AG10803 (cell line): Measurements from ENCODE around the gene SUMF2.
A peak's percentile ranks its signal among the peaks of the same experiment; 100 is the strongest.
"Not testable (repeated sequence)": the region's sequence is repeated elsewhere in the genome, so short reads cannot be mapped to it uniquely, and the experiment has no call there.

Experiments used
- DNase-seq: peaks from one replicate; pipeline ENCODE4 v3.0.0; 2010; ENCODE audit warnings: low read depth
- H3K4me3 ChIP-seq: 2 replicates; pipeline ENCODE4 v1.5.1; 2011; ENCODE audit warnings: mild to moderate bottlenecking, low read length, control low read depth
- TF ChIP-seq, protein P1 (sequence below): conservative IDR thresholded peaks from 2 replicates; pipeline ENCODE4 v1.5.1; 2011; ENCODE audit warnings: mild to moderate bottlenecking, low read length, control low read depth, inconsistent platforms

Gene SUMF2

DNA sequence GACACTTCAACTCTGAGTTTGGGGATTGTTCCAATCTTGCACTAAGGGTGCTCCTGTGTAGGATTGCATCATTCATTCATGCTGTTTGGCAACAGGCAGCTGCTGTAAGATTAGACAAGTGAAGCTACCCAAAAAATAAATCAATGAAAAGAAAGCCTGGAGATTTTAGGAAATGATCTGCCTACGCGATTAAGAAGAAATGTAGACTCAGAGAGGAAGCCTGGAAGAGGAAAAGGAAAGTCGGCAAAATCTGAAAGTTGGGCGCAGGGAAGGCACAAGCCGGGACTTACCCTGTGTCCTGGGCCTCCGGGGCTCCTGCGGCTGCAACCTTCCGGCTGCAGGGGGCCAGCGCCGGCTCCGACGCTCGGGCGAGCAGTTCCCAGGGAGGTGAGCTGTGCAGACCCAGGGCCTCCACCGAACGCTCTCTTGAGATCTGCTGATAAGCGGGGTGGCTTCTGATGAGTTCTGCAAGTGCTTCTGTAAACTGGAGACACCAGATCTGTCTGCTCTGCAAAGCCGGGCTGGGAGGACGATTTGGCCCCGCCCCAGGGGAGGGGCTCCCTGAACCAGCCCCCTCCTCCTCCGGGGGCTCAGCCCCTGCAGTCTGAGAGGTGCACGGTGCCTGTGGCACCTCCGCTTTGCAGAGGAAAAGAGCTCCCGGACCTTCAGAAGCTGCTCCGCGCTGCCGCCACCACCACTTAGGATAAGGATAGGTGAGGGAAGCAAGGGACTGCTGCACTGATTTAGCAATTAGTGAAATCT, 30.2 kb upstream of the SUMF2 start:
- peak overlapping the region; percentile 79 for H3K4me3 ChIP-seq
- TF ChIP-seq, protein P1, sequence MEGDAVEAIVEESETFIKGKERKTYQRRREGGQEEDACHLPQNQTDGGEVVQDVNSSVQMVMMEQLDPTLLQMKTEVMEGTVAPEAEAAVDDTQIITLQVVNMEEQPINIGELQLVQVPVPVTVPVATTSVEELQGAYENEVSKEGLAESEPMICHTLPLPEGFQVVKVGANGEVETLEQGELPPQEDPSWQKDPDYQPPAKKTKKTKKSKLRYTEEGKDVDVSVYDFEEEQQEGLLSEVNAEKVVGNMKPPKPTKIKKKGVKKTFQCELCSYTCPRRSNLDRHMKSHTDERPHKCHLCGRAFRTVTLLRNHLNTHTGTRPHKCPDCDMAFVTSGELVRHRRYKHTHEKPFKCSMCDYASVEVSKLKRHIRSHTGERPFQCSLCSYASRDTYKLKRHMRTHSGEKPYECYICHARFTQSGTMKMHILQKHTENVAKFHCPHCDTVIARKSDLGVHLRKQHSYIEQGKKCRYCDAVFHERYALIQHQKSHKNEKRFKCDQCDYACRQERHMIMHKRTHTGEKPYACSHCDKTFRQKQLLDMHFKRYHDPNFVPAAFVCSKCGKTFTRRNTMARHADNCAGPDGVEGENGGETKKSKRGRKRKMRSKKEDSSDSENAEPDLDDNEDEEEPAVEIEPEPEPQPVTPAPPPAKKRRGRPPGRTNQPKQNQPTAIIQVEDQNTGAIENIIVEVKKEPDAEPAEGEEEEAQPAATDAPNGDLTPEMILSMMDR, result peak; percentile 45
- DNase-seq, result peak; percentile 70

DNA sequence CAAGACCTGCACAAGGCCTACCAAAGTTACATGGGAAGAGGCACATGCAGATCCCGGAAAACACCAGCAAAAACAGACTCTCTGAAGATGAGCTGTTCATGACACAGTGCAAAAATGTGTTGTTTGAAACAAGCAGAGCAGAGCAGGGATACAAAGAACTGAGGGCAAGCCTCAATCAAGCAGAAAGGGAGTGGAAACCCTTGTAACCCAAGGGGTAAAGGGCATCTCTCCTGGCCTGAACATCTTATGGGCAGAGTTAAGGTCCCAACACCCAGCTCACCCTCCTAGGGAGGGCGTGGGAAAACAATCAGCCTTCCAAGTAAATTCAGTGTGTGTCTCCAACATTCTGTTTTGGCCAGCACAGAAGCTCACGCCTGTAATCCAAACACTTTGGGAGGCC, 23.4 kb upstream of the SUMF2 start:
- no peak for DNase-seq
- TF ChIP-seq, protein P1, result no peak

DNA sequence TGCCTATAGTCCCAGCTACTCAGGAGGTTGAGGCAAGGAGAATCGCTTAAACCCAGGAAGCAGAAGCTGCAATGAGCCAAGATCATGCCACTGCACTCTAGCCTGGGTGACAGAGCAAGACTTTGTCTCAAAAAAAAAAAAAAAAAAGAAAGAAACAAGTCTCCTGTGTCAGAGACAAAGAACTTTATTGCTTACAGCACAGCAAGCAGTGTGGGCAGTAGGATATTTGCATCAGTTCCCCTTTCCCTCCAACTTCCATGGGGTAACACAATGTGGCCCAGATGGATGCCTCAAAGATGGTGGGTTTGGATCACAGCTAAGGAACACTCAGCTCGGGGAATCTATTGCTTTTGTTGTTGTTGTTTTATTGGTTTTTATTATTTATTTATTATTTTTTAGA, 18.3 kb upstream of the SUMF2 start:
- DNase-seq, H3K4me3 ChIP-seq: not testable (repeated sequence)

More for the DNA sequence above, 23.4 kb upstream of the SUMF2 start:
- H3K4me3 ChIP-seq, result no peak overlapping the region

DNA sequence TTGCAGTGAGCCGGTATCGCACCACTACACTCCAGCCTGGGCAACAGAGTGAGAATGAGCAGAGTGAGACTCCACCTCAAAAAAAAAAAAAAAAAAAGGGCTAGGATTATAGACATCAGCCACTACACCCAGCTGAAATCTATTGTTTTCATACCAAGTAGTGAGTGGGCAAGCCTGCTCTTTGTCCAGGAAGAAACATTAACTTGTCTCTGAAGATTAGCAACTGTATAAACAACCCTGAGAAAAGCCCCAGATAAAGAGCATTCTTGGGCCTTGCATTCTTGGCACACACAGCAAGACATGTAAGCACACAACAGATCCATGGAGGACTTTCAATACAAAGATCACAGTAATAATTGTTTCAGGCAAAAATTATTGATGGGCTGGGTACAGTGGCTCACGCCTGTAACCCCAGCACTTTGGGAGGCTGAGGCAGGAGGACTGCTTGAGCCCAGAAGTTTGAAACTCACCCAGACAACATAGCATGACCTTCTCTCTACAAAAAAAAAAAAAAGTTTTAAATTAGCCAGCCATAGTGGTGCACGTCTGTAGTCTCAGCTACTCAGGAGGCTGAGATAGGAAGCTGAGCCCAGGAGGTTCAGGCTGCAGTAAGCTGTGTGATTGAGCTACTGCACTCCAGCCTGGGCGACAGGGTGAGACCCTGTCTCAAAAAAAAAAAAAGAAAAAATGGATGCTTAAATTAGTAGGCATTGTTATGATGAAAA, 17.2 kb upstream of the SUMF2 start:
- DNase-seq, result peak; percentile 94
- no peak overlapping the region for H3K4me3 ChIP-seq

DNA sequence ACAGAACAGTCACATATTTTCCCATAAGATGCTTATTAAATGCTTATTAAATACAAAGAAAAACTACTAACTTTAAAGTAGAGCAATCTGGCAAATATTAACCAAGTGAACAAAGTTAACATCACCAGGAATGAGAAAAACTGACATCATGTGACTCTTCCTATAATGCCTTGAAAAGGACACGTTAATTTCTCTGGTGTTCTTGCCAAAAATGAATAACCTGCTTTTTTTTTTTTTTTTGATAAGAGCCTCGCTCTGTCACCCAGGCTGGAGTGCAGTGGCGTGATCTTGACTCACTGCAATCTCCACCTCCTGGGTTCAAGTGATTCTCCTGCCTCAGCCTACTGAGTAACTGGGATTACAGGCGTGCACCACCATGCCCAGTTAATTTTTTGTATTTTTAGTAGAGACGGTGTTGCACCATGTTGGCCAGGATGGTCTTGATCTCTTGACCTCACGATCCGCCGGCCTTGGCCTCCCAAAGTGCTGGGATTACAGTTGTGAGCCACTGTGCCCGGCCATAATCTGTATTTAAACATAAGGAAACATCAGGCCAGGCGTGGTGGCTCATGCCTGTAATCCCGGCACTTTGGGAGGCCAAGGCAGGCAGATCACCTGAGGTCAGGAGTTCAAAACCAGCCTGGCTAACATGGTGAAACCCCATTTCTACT, 16.5 kb upstream of the SUMF2 start:
- DNase-seq, H3K4me3 ChIP-seq: not testable (repeated sequence)

More for the DNA sequence above, 17.2 kb upstream of the SUMF2 start:
- TF ChIP-seq, protein P1, result no peak

DNA sequence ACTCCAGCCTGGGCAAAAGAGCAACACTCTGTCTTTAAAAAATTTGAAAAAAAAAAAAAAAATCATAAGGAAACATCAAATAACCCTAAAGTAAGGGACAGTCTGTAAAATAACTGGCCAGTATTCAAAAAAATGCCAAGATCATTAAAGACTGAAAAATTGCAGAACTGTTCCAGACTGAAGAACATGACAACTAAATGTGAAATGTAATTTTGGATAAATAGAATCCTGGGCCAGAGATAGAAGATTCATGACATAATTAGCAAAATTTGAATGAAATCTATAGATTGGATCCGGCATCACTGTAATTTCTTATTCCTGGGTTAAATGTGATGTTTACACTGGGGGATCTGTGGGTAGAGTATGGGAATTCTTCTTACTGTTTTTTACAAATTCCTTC, 15.8 kb upstream of the SUMF2 start:
- DNase-seq, result no peak
- no peak overlapping the region for H3K4me3 ChIP-seq
- TF ChIP-seq, protein P1, result no peak

DNA sequence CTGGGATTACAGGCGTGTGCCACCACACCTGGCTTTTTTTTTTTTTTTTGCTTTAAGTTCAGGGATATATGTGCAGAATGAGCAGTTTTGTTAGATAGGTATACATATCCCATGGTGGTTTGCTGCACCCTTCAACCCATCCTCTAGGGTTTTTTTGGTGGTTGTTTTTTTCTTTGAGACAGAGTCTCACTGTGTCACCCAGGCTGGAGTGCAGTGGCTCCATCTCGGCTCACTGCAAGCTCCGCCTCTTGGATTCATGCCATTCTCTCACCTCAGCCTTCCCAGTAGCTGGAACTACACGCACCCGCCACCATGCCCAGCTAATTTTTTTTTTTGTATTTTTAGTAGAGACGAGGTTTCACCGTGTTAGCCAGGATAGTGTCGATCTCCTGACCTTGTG, 15.3 kb upstream of the SUMF2 start:
- not testable (repeated sequence) for H3K4me3 ChIP-seq, DNase-seq

DNA sequence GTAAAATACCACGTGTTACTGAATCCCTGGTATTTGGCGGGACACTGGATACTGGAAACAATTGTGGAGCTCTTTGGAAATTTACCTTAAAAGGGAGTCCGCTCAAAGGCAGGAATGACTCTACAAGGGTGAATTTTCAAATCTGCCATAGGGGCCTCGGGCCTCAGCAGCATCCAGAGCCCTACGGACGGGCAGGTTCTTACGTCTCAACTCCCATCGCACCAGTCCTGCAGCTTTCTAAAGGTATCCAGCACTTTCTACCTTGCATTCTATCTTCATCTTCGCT, 13.1 kb upstream of the SUMF2 start:
- TF ChIP-seq, protein P1, result no peak
- DNase-seq, result no peak
- H3K4me3 ChIP-seq, result peak overlapping the region; percentile 95
